Stimulated activated CD8-positive, alpha-beta memory T cell treated with anti-CD3 and anti-CD28 coated beads, Interleukin-4, amount 100 ng/mL, for 48 hours (primary cell): ENCODE measurements around the gene TBX1.
A peak's percentile ranks its signal among the peaks of the same experiment; 100 is the strongest.

Source experiments
- DNase-seq: peaks from one replicate; pipeline ENCODE4 v3.0.0-alpha.2; 2020

The TBX1 gene

GRCh38 chr22:19760058-19760950, at the start of gene TBX1:
TBX1 (plus strand) TSS chr22:19760778; CDS start chr22:19760844, 66 bp downstream.
- no peak for DNase-seq

DNA sequence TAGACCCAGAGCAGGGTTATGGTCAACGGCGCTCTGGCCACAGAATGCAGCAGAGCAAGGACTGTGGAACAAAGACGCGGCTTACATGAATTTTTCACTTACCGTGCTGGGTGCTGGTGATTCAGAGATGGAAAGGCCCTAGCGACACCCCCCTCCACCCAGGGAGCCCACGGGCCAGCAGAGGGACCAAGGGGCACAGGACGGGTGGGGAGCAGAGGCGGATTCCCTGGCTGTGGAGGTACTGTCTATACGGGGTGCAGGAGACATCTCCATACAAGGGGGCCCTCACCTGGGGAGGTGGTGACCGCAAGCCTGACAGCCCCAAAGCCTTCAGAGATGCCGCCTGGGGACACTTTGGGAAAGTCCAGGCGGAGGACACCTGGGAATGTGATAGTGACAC, 47.3 kb upstream of the TBX1 start:
- DNase-seq = no peak

- DNase-seq = no peak
Measured at GRCh38 chr22:19713650-19714311, 46.8 kb upstream of the TBX1 start.

DNA sequence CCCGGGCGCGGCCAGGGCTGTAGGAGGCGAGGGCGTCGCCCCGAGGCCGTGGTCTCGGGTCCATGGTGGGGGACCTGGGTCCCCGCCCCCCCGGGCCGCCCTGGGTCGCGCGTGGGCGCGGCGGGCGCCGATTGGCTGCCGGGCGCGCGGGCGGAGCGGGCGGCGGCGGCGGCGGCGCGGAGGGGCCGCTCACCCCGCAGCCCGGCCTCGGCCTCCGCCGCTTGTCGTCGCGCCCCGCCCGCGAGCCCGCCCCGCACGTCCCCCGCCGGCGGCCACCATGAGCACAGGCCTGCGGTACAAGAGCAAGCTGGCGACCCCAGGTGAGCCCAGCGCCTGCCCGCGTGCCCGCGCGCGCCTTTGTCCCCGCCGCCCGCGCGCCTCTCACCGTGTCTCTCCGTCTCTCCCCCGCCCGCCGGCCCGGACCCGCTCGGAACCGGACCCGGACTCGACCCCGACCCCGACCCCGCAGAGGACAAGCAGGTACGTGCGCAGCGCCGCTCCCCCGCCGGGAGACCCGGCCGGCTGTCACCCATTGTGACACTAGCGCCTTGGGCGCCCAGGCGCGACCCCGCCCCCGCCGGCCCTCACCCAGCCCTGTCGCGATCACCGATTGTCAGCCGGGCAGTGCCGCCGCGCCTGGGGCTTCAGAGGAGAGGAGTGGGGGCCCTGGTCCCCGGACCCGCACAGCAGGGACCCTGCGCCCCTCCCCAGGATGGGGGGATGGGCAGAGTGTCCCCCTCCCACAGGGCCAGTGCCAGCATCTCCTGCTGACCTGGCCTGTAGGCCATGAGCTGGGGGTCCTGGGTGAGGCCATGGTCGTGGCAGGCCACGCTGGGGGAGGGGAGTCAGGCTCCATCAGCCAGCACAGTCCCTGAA, 46.0 kb upstream of the TBX1 start, which contains the start of gene SEPTIN5:
Gene SEPTIN5 (plus strand): TSS at position 192 of the 876 bp plus-strand sequence. CDS start 86 bp downstream, at position 278.
- no peak for DNase-seq

DNA sequence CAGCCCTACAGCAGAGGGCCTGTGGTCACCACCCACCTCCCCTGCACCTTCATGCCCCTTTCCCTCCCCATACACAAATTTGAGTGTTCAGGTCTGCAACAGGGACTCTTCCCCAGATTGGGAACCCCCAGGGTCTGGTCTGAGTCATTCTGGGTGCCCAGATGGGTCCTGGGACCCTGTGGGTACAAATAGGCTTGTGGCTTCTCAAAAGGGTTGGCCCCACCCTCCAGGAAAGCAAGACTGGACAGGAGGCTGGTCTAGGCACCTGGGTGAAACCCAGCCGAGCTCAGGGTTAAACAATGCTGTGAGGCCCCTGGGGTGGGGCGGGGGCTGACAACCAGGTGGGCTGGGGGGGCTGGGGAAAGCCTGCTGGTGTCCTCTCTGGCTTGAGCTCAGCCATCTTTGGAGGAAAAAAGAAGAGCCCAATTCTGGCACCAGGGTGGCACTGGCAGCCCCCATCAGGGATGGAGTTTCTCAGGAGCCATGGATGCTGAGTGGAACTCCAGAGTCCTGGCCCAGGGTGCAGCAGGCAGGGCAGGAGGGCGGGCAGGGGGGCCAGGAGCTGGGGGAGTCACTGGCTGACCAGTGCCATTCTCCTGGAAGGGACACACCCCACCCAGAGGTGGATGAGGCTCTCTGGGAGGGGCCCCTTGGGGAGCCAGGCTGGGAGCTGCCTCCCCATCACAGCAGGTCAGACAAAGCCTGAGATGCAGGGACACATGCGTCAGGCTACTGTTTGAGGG, 45.2 kb upstream of the TBX1 start:
- no peak for DNase-seq

- no peak for DNase-seq
Measured at GRCh38 chr22:19716041-19716828, 44.3 kb upstream of the TBX1 start.

DNA sequence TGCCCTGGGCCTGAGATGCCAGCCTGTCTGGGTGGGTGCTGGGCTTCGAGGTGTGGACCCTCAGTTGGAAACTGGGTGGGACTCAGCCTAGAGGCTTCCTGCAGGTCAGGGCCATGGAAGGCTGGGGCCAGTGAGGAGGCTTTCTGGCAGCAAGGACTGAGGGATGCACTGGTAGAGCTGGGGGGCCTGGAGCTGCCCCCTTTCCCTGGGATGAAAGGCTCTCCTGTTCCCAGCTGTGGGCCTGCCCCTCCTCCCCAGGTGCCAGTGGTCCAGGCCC, 43.8 kb upstream of the TBX1 start:
- DNase-seq = no peak

- DNase-seq = no peak
Measured at GRCh38 chr22:19717181-19717580, 43.4 kb upstream of the TBX1 start.

DNA sequence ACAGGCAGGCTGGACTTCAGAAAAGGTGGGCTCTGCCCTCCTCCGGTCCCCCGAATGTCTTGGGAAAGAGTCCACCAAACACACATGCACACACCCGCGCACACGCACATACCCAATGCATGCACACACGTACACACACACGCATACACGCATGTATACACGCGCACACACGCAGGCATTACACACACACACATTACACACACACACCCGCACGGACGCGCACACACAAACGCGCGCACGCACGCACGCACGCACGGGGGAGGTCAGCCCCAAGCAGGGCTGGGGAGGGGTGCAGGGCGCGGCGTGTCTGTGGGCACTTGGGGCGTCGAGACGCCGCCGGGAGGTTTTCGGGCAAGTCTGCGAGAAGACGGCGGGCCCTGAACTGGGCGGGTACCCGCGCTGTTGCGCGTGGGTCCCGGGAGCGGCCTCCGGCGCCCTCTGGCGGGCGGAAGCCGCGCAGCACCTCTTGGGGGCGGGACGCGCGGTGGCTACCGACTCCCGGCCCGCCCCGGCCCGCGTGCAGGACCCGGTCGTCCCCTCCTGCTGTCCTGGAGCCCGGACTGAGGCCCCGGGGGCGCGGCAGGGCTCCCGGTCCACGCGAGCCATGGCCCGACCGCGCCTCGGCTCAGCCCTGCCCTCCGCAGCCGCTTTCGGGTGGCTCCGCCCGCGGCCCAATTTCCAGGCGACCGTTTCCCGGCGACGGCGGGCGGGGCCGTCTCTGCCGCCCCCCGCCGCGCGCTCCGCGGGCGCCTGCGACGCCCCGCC, 42.7 kb upstream of the TBX1 start:
- peak; percentile 87 for DNase-seq

- DNase-seq = no peak
Measured at GRCh38 chr22:19718456-19719049, 42.0 kb upstream of the TBX1 start.

- no peak for DNase-seq
Measured at GRCh38 chr22:19719050-19719482, 41.5 kb upstream of the TBX1 start.

GRCh38 chr22:19719488-19720021, 41.0 kb upstream of the TBX1 start:
- DNase-seq = no peak

GRCh38 chr22:19720150-19720827, 40.3 kb upstream of the TBX1 start:
- no peak for DNase-seq

DNA sequence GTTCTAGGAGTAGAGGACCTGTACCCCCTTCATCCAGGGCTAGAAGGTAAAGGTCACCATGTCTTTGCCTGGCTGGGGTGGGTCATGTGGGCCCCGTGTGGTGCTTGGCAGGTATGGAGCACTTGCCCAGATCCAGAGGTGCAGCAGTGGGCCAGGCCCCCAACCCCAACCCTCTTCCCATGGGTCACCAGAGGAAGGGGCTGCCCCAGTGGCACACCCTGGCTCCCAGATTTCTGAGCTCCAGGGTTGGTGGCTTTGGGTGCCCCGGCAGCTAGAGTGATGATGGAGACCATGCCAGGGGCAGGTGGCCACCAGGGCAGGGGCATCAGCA, 39.6 kb upstream of the TBX1 start:
- DNase-seq = no peak

- no peak for DNase-seq
Measured at GRCh38 chr22:19721330-19722177, 39.0 kb upstream of the TBX1 start.

DNA sequence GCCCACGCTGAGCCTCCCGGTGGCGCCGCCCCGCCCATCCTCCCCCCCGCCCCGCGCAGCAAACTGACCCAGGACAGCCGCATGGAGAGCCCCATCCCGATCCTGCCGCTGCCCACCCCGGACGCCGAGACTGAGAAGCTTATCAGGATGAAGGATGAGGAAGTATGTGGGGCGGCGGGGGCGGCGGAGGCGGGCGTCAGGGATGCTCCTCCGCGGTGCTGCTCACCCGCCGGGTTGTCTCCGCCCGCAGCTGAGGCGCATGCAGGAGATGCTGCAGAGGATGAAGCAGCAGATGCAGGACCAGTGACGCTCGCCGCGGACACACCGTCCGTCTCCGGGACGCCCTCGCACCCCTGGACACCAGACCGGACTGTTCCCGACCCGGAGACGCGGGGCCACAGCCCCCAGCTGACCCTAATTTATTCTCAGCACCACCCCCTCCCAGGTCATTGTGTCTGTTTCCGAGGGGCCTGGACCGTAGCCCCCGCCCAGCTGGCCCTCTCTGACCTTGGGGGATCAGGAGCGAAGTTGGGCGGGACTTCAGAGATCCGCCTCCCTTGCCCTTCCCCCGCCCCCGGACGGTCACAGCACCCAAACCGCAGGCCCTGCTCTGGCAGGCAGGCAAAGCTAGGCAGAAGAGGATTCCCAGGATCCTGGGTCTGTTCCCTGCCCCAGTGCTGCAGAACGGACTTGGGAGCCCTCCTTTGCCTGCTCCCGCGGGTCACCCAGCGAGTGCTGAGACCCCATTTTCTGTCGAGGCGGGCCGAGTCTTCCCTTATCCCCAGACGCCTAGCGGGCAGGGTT, 38.2 kb upstream of the TBX1 start:
- no peak for DNase-seq

- no peak for DNase-seq
Measured at GRCh38 chr22:19722982-19723231, 37.7 kb upstream of the TBX1 start.
